Adipocyte (in vitro differentiated cells): ENCODE results near the gene RAB36.

Experiments used
- DNase-seq: peaks from one replicate; pipeline ENCODE4 v3.0.0-alpha.2; 2015; ENCODE audit warnings: low read depth
- H3K27me3 ChIP-seq: replicated peaks from 2 replicates; pipeline ENCODE4 v1.7.0; 2013; ENCODE audit warnings: mild to moderate bottlenecking, low read length, moderate library complexity; ENCODE audit not compliant: control insufficient read depth, insufficient read depth
- H3K36me3 ChIP-seq: 2 replicates; pipeline ENCODE4 v1.7.0; 2013; ENCODE audit warnings: low read length, mild to moderate bottlenecking, moderate library complexity; ENCODE audit not compliant: control insufficient read depth, insufficient read depth, severe bottlenecking
- H3K4me1 ChIP-seq: 2 replicates; pipeline ENCODE4 v1.7.0; 2013; ENCODE audit warnings: mild to moderate bottlenecking, low read length, moderate library complexity; ENCODE audit not compliant: control insufficient read depth, insufficient read depth
- H3K4me3 ChIP-seq: 2 replicates; pipeline ENCODE4 v1.7.0; 2013; ENCODE audit warnings: mild to moderate bottlenecking, low read length, moderate library complexity
- H3K9ac ChIP-seq: 2 replicates; pipeline ENCODE4 v1.7.0; 2013; ENCODE audit warnings: mild to moderate bottlenecking, low read length, moderate library complexity
- H3K9me3 ChIP-seq: 2 replicates; pipeline ENCODE4 v1.7.0; 2013; ENCODE audit warnings: mild to moderate bottlenecking, low read length, moderate library complexity; ENCODE audit not compliant: control insufficient read depth

The RAB36 gene

DNA sequence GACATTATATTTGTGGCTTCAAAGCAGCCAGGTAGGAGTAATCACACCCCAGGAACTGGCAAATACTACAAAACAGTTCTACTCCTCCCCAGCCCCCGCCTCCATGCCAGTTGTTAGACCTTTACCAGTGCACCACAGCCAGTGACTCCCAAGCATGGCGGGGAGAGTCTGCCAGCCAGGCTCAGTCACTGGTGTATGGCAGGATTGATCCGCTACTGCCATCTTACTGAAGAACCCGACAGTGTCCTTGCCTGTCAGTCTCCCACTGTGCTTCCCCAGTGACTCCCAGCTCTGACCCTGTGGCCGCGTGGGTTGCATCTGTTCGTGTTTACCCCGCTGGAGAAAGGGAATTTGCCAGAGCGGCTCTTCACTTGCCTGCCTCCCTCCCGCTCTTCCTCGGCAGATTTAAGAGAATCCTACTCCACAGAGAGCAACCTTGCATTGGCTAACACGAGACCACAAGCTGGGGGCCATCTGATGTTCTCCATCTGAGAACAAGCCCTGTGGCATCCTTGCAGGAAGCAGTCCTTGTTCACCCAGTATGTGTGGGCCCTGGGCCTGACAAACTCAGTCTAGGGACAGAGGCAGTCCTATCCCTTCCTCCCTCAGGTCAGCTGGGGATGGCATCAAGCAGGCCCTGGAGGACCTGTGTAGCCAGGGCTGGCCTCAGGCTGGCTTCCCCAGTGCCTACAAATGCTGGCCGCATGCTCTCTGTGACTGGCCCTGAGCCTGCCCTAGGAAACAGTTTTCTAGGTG is 41.9 kb upstream of the RAB36 start:
- no peaks in the 10 kb centered on the region for H3K4me1 ChIP-seq

DNA sequence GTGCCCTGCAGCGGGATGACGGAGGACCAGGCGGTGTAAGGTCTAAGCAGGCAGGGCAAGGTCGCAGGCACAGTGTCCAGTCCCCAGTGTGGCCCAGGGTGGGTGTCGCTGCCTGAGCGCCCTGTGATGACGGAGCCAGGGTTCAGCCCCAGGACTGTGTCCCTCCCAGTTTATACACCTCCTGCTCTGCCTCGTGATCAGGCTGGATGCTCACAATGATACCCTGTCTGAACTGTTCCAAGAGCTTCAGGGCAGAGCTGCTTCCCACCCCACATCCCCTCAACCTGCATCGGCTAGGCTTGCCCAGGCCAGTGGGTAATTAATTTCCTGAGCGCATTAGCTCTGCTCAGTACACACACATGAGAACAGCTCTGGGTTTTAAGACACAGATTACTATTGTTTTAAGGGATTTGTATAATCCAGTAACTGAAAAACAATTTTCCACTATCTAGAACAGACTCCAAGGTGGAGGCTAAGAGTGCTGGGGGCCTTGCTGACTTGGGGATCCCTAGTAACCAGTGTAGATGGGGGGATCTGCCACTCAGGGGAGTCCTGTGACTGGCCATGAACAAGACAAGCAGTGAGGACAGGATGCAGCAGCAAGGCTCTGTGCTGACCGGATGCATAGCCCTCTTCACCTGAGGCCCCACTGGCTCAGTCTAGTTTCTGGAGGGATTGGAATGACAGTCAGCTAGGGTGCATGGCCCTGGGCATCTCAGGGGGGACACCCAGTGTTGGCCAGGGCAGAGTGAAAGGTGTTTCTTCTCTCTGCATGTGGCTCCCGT is 40.9 kb upstream of the RAB36 start:
- peaks cover 5% of the 10 kb centered on the region for H3K27me3 ChIP-seq
- H3K4me1 ChIP-seq: no peaks in the 10 kb centered on the region
- H3K36me3 ChIP-seq: no peaks in the 10 kb centered on the region
- no peak overlapping the region for H3K4me3 ChIP-seq
- H3K9ac ChIP-seq: no peak overlapping the region
- H3K9me3 ChIP-seq: no peaks in the 10 kb centered on the region
- DNase-seq: no peak

More for the DNA sequence above, 41.9 kb upstream of the RAB36 start:
- Histone ChIP-seq H3K9ac (no peak overlapping the region), H3K9me3 (no peaks in the 10 kb centered on the region), H3K36me3 (no peaks in the 10 kb centered on the region), H3K4me3 (no peak overlapping the region), H3K27me3 (peaks cover 4% of the 10 kb centered on the region)
- no peak for DNase-seq

DNA sequence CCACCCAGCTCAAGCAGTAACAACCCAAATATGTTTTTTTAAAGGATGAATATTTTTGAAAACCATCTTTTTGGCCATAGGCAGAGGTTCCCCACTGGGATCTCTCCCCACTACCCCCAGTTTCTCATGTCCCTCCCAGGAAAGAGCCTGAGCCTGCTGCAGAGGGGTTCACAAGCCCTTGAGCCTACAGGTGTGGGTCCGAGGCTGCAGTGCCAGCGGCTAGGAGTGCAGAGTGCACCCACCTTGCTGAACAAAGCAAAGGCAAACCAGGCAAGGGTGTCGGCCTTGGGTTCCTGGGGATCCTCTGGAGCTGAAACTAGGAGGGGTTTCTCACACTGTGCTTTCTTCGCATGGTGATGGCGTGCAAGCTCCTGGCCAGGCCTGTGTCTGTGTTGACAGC is 40.0 kb upstream of the RAB36 start:
- Histone ChIP-seq H3K9ac (no peak overlapping the region), H3K36me3 (no peaks in the 10 kb centered on the region), H3K9me3 (no peaks in the 10 kb centered on the region), H3K4me1 (no peaks in the 10 kb centered on the region), H3K4me3 (no peak overlapping the region), H3K27me3 (peaks cover 7% of the 10 kb centered on the region)
- no peak for DNase-seq

DNA sequence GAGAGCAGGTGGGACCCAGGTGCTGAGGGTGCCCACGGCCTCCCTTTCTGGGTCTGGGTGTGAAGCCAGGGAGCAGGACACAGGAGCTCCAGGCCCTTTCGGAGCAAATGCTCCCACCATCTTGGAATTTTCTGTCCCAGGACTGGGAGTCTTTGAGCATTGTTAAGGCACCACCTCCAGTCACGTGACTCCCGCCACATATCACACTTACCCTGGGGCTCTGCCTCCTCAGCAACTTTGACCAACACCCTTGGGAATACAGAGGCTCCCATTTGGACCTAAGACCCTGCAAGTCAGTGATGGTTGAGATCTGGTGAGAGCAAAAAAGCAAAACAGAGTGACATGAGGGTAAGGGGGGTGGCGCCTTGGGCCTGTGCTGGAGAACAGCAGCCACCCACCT is 39.4 kb upstream of the RAB36 start:
- Histone ChIP-seq H3K4me3 (no peak overlapping the region), H3K9me3 (no peaks in the 10 kb centered on the region), H3K4me1 (no peaks in the 10 kb centered on the region), H3K9ac (no peak overlapping the region), H3K36me3 (no peaks in the 10 kb centered on the region), H3K27me3 (peaks cover 7% of the 10 kb centered on the region)
- DNase-seq: no peak

DNA sequence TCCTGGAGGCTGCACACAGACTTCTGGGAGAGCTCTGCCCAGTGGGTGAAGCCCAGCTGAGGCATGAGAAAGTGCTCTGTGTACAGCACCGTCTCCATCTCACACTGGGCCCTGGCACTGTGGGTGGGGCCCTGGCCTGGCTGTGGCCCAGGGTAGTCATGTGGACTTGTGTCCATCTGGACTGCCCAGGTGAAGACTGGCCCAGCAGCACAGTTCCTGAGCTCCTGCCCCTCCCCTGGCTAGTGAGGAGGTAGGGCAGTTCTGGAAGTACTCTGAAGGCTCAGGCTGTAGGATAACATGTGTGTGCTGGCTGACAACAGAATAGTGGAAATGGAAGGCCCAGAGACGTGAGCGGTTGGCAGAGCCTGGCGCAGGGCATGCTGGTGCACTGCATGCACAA is 38.9 kb upstream of the RAB36 start:
- H3K36me3 ChIP-seq: no peaks in the 10 kb centered on the region
- no peak overlapping the region for H3K4me3 ChIP-seq
- no peaks in the 10 kb centered on the region for H3K4me1 ChIP-seq
- no peak overlapping the region for H3K9ac ChIP-seq
- no peak for DNase-seq
- H3K9me3 ChIP-seq: no peaks in the 10 kb centered on the region
- H3K27me3 ChIP-seq: peaks cover 7% of the 10 kb centered on the region

DNA sequence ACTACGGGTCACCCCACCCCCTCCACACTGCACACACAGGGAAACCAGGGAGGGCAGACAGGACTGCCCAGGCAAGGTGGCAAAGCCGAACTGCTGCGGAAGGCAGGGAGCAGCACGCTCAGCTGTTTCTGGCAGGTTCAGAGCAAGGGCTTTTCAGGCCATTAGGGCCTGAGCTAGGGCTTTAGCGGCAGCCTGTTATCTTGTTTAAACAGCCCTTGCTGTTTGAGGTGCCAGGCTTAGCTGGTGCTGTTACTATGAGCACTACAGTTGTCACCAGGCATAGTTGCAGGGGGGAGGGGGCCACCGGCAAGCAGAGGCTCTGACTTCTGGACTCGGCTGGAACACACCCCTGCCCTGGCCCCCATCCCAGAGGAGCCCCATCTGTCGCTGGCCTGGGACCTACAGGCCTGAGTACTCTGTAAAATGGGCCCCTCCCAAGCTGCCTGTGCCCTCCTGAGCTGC is 38.3 kb upstream of the RAB36 start:
- Histone ChIP-seq H3K36me3 (no peaks in the 10 kb centered on the region), H3K4me1 (no peaks in the 10 kb centered on the region), H3K27me3 (peaks cover 7% of the 10 kb centered on the region), H3K9ac (no peak overlapping the region), H3K9me3 (no peaks in the 10 kb centered on the region), H3K4me3 (no peak overlapping the region)
- DNase-seq: no peak

DNA sequence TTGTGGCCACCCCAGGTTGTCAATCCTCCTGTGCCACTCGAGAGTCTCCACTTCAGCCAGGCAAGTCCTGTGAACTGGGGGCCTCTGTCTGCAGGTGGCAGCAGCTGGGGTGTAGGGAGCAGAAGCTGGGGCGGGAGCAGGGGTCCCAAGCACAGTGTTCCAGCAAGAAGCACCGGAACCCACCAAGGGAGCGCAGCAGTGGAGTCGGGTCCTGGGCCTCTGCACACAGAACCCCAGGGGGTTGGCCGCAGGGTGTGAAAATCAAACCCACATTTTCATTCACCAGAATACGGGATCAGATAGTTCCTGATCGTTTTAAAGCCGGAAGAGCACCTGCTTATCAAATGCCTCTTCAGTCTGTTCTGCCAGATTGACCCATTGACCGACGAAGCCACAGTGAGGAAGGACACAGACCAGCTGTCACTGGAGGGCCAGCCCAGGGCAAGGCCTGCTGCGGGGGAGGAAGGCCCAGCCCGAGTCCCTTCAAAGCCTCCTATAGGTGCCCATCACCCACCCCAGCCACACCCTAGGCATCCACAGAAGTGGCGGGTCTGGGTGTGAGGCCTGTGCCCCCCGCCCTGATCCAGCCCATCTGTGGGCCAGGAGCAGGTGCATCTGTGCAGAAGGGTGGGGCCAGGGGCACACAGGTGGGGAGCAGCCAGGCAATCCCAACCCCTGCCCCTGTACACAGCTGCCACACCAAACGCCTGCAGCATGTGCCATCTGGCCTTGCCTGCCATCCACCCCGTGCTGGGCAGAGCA is 37.6 kb upstream of the RAB36 start:
- Histone ChIP-seq H3K36me3 (no peaks in the 10 kb centered on the region), H3K4me1 (no peaks in the 10 kb centered on the region)

DNA sequence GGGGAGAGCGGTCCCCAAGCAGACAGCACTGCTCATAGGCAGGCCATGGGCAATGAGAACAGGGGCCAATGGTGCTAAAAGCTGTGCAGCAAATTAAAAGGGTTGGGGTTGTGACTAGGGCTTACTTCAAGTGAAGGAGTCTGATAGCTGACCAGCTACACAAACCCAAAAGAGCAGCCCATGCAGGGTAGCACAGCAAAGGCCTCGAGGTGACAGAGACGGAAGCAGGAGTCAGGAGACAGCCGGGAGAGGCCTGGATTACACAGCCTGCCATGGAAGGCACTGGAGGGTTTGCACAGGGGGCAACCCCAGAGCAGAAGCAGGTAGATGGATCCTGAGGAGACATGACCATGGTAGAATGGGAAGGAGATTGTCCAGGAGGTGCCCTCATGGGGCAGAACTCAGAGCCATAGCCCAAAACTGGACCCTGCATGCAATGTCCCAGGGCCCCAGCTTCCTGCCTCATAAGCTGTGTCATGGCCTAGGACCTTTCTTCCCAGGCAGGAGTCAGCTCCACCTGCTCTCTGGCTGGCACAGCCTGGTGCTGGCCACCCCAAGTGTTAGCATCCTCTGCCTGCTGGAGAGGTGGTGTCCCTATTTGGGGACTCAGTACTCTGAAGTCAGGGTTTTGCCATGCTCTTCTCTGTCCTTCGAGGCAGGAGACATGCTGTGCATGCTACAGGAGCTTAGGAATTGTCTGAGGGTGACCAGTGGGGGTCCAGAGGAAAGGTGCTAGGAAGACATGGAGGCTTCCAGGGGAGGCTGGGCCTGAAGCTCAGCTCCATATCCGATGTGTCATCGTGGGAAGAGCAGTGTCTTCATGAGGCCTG is 36.8 kb upstream of the RAB36 start:
- Histone ChIP-seq H3K4me1 (no peaks in the 10 kb centered on the region), H3K9ac (no peak overlapping the region), H3K9me3 (no peaks in the 10 kb centered on the region), H3K27me3 (peaks cover 5% of the 10 kb centered on the region), H3K4me3 (no peak overlapping the region), H3K36me3 (no peaks in the 10 kb centered on the region)
- DNase-seq: no peak

More for the DNA sequence above, 37.6 kb upstream of the RAB36 start:
- no peak overlapping the region for H3K9ac ChIP-seq
- no peak for DNase-seq
- H3K4me3 ChIP-seq: no peak overlapping the region
- peaks cover 7% of the 10 kb centered on the region for H3K27me3 ChIP-seq
- H3K9me3 ChIP-seq: no peaks in the 10 kb centered on the region

DNA sequence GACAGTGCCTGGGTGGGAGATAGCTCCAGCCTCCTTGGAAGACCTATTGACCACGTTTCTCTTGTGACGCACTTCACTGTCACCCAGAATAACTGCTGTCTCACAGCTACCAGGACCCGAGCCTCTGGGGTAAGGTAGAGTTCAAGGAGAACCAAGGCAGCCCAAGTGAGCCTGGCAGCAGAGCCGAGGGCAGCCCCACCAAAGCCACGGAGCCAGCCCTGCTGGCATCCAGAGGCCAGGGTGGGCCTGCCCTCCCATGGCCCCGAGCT is 36.3 kb upstream of the RAB36 start:
- no peaks in the 10 kb centered on the region for H3K9me3 ChIP-seq
- H3K9ac ChIP-seq: no peak overlapping the region
- no peaks in the 10 kb centered on the region for H3K4me1 ChIP-seq
- peaks cover 3% of the 10 kb centered on the region for H3K27me3 ChIP-seq
- no peak for DNase-seq
- no peak overlapping the region for H3K4me3 ChIP-seq
- H3K36me3 ChIP-seq: no peaks in the 10 kb centered on the region

DNA sequence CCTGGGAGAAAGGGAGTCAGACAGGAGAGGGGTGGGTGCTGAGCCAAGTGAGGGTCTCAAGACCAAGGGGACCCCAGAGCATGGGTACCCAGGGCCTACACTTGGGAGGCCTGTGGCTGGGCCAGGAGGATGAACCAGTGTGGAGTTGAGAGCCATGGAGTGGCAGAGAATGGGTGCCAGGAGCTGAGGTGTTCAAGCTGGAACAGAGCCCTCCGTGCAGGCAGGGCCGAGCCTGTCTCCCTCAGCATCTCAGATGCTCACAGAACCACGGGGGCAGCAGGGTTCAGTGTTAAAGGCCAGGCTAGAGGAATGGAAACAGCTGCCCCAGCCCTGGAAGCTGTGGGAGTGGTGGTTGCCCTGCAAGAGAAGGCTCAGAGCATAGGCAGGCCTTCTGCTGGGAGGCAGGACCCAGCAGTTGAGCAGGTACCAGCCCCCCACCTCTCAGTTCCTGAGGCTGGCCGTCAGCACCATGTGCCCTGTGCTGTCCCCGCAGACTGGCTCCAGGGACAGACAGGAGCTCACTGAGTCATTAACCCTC is 35.8 kb upstream of the RAB36 start:
- Histone ChIP-seq H3K36me3 (no peaks in the 10 kb centered on the region), H3K4me3 (no peak overlapping the region), H3K9ac (no peak overlapping the region), H3K27me3 (peaks cover 6% of the 10 kb centered on the region), H3K9me3 (no peaks in the 10 kb centered on the region), H3K4me1 (no peaks in the 10 kb centered on the region)
- DNase-seq: no peak
